ENCODE data around the gene NKIRAS1.

GRCh38 chr3:23931597-23931996, 14.8 kb upstream of the NKIRAS1 start:
- TF ChIP-seq, protein P1, sequence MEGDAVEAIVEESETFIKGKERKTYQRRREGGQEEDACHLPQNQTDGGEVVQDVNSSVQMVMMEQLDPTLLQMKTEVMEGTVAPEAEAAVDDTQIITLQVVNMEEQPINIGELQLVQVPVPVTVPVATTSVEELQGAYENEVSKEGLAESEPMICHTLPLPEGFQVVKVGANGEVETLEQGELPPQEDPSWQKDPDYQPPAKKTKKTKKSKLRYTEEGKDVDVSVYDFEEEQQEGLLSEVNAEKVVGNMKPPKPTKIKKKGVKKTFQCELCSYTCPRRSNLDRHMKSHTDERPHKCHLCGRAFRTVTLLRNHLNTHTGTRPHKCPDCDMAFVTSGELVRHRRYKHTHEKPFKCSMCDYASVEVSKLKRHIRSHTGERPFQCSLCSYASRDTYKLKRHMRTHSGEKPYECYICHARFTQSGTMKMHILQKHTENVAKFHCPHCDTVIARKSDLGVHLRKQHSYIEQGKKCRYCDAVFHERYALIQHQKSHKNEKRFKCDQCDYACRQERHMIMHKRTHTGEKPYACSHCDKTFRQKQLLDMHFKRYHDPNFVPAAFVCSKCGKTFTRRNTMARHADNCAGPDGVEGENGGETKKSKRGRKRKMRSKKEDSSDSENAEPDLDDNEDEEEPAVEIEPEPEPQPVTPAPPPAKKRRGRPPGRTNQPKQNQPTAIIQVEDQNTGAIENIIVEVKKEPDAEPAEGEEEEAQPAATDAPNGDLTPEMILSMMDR (IDR thresholded peaks at IDR 0.05) = no peak
- TF ChIP-seq PREB (CRISPR knock-in tag; IDR thresholded peaks at IDR 0.05; ENCODE audit: borderline replicate concordance) (no peak), ZNF263 (CRISPR knock-in tag; IDR thresholded peaks at IDR 0.05; ENCODE audit: low read depth) (no peak)
- TF ChIP-seq, protein P2, sequence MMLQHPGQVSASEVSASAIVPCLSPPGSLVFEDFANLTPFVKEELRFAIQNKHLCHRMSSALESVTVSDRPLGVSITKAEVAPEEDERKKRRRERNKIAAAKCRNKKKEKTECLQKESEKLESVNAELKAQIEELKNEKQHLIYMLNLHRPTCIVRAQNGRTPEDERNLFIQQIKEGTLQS (CRISPR knock-in tag; conservative IDR thresholded peaks at IDR 0.05) = no peak
- TF ChIP-seq, protein P3, sequence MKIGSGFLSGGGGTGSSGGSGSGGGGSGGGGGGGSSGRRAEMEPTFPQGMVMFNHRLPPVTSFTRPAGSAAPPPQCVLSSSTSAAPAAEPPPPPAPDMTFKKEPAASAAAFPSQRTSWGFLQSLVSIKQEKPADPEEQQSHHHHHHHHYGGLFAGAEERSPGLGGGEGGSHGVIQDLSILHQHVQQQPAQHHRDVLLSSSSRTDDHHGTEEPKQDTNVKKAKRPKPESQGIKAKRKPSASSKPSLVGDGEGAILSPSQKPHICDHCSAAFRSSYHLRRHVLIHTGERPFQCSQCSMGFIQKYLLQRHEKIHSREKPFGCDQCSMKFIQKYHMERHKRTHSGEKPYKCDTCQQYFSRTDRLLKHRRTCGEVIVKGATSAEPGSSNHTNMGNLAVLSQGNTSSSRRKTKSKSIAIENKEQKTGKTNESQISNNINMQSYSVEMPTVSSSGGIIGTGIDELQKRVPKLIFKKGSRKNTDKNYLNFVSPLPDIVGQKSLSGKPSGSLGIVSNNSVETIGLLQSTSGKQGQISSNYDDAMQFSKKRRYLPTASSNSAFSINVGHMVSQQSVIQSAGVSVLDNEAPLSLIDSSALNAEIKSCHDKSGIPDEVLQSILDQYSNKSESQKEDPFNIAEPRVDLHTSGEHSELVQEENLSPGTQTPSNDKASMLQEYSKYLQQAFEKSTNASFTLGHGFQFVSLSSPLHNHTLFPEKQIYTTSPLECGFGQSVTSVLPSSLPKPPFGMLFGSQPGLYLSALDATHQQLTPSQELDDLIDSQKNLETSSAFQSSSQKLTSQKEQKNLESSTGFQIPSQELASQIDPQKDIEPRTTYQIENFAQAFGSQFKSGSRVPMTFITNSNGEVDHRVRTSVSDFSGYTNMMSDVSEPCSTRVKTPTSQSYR (CRISPR knock-in tag; IDR thresholded peaks at IDR 0.05) = no peak

Data from WTC11 (cell line).